Heart right ventricle (tissue), 16 donors: ENCODE results near the gene KCNQ1. TPM values are rescaled to one million over a fixed set of nuclear protein-coding genes. Genes with fewer than 3 reads are reported as not detected.
A peak's percentile ranks its signal among the peaks of the same experiment; 100 is the strongest.

Experiments
- ATAC-seq, 8 donors: fragments of 200-7000 bp; cut with Tn5 transposase; one replicate each; pipeline ENCODE4 v1.9.1; 2020; ENCODE audit warnings: mild to moderate bottlenecking in 8 of 8, moderate library complexity in 8 of 8, moderate number of reproducible peaks in 1 of 8
- DNase-seq, 2 donors: peaks; one replicate each; pipeline ENCODE4 v3.0.0-alpha.2; 2020
- H3K27ac ChIP-seq, 10 donors: fragments of 200-600 bp; sonication (generic) in 2 of 10; one replicate each; pipeline versions ENCODE4 v1.5.0 to v1.8.0; 2020 to 2022; ENCODE audit warnings: mild to moderate bottlenecking in 3 of 10
- H3K27me3 ChIP-seq, 7 donors: fragments of 200-600 bp; one replicate each; pipeline ENCODE4 v1.8.0; 2021 to 2022; ENCODE audit warnings: mild to moderate bottlenecking in 2 of 7
- H3K36me3 ChIP-seq, 9 donors: fragments of 200-600 bp; sonication (generic) in 1 of 9; one replicate each; pipeline versions ENCODE4 v1.5.0 to v1.8.0; 2020 to 2022; ENCODE audit warnings: mild to moderate bottlenecking in 2 of 9
- H3K4me1 ChIP-seq, 9 donors: fragments of 200-600 bp; sonication (generic) in 1 of 9; one replicate each; pipeline versions ENCODE4 v1.5.0 to v1.8.0; 2020 to 2022; ENCODE audit warnings: mild to moderate bottlenecking in 4 of 9
- H3K4me3 ChIP-seq, 10 donors: fragments of 200-600 bp; sonication (generic) in 2 of 10; one replicate each; pipeline versions ENCODE4 v1.5.0 to v1.8.0; 2020 to 2022; ENCODE audit warnings: mild to moderate bottlenecking in 7 of 10, moderate library complexity in 2 of 10
- H3K9me3 ChIP-seq, 11 donors: fragments of 200-600 bp in 10 of 11; sonication (generic) in 2 of 11; one replicate each; pipeline versions ENCODE4 v1.5.0 to v1.8.0; 2013 to 2022; ENCODE audit warnings: mild to moderate bottlenecking in 2 of 11, control low read depth in 1 of 11, moderate library complexity in 1 of 11
- WGBS, 2 donors: extraction: QIAGEN DNeasy Blood & Tissue Kit; methylation state at CpG; one replicate each; pipeline ENCODE4 v1.1.7; 2013; ENCODE audit warnings: inconsistent platforms in 1 of 2; 5-methylcytosine and 5-hydroxymethylcytosine counted together
- intact Hi-C, 10 donors: fragments of 100-400 bp; cut with DNase I; formaldehyde crosslinking; loops; one replicate each; pipeline versions ENCODE4 v1.11.1 to v1.14.2; 2022
- polyA plus RNA-seq, 2 donors: library from polyadenylated mRNA; stranded (reverse); fragments of 200-250 nt; gene quantifications; one replicate each; pipeline ENCODE4 v1.2.3, GENCODE V29; 2013
- total RNA-seq, 10 donors: library from RNA; stranded (reverse); fragmentation: NEBNext Ultra II Directional in 3 of 10; extraction: Animal tissue kit (Norgen Biotek cat#: 25700) in 3 of 10; gene quantifications; one replicate each; pipeline versions ENCODE4 v1.2.1 to v1.2.4, GENCODE V29; 2021 to 2023
- TF ChIP-seq, protein P1 (sequence below), 9 donors: fragments of 200-600 bp; sonication (generic) in 2 of 9; IDR thresholded peaks; one replicate each; pipeline versions ENCODE4 v1.5.0 to v1.8.0; 2021 to 2022; ENCODE audit warnings: antibody characterized with exemption in 9 of 9, mild to moderate bottlenecking in 5 of 9, moderate library complexity in 1 of 9
- donor health status: Arrhythmogenic right ventricular cardiomyopathy.
- donor health status: ischemic (EF 13 %, LVEDD 7.1; RV severe dilation, severe dysfunction).
- donor health status: healthy with polysubstance abuse.
- donor health status: DM: no; HTN: yes; CAD: no.
- donor health status: DM: no; HTN: no; CAD: no.
- donor health status: ischemic (EF 25% LVEDD 6.9; RV normal size, moderate dysfunction).
- donor health status: ischemic (EF 25% LVEDD 5.7; RV mildly dilated, moderate dysfunction).
- donor health status: healthy.
- donor health status: DM: yes; HTN: yes; CAD: no.
- donor health status: Ischemic cardiomyopathy.
- donor health status: ischemic (EF 35%, LVEDD 5.7; RV mildly dilated, moderate dysfunction).
- donor health status: nonischemic (EF 11% LVEDD 7.7; RV severe dilation, severe dysfunction).
- donor health status: DM: yes; HTN: yes; CAD: no.
- donor health status: PGD.
- donor health status: ischemic (EF 29% LVEDD 5.4; RV normal size, mild dysfunction).
- donor health status: nonischemic (EF 23%, LVEDD 6.1; RV moderate dilation, normal function).

KCNQ1 gene
- total and polyA plus RNA-seq, 12 donors, result 19.9 to 48.2 (median 33.7) TPM

DNA sequence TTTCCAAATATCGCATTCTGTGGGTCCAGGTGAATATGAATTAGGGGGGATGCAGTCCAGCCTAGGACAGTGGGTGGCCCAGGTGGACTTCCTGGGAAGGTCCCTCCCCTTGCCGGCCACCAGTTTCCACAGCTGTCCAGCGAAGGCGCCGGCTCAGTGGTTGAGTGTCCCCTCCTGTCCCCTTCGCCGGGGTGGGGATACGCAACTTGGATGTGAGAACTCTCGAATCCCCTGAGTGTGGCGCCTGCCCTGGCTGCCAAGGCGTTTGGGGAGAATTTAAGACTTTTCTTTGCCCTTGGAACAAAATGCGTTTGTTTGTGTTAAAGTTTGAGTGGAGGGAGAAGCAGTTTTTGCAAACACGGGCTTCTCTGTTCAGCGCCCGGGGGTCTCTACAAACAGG, 131.3 kb downstream of the KCNQ1 start:
- DNase-seq, result peak in 1 of 2 donors; percentile 9
- Histone ChIP-seq H3K4me1 (peaks cover 0 to 24% (median 9%) of the 10 kb centered on the region in 9 donors), H3K27me3 (no peaks in the 10 kb centered on the region), H3K36me3 (peaks cover 0 to 4% (median 0%) of the 10 kb centered on the region in 9 donors), H3K9me3 (no peaks in the 10 kb centered on the region), H3K4me3 (no peak overlapping the region), H3K27ac (no peak overlapping the region)
- ATAC-seq, result no peak
- TF ChIP-seq, protein P1, sequence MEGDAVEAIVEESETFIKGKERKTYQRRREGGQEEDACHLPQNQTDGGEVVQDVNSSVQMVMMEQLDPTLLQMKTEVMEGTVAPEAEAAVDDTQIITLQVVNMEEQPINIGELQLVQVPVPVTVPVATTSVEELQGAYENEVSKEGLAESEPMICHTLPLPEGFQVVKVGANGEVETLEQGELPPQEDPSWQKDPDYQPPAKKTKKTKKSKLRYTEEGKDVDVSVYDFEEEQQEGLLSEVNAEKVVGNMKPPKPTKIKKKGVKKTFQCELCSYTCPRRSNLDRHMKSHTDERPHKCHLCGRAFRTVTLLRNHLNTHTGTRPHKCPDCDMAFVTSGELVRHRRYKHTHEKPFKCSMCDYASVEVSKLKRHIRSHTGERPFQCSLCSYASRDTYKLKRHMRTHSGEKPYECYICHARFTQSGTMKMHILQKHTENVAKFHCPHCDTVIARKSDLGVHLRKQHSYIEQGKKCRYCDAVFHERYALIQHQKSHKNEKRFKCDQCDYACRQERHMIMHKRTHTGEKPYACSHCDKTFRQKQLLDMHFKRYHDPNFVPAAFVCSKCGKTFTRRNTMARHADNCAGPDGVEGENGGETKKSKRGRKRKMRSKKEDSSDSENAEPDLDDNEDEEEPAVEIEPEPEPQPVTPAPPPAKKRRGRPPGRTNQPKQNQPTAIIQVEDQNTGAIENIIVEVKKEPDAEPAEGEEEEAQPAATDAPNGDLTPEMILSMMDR (IDR thresholded peaks at IDR 0.05), result no peak
- 94% methylated on average over 15 of the region's 15 CpGs for WGBS, 2 donors
- intact Hi-C loops, result no loop called here

- ATAC-seq, result no peak
- WGBS, 2 donors, result 86 to 94% methylated on average over 15 of the region's 15 CpGs
Measured at GRCh38 chr11:2576549-2576948, 131.7 kb downstream of the KCNQ1 start.

DNA sequence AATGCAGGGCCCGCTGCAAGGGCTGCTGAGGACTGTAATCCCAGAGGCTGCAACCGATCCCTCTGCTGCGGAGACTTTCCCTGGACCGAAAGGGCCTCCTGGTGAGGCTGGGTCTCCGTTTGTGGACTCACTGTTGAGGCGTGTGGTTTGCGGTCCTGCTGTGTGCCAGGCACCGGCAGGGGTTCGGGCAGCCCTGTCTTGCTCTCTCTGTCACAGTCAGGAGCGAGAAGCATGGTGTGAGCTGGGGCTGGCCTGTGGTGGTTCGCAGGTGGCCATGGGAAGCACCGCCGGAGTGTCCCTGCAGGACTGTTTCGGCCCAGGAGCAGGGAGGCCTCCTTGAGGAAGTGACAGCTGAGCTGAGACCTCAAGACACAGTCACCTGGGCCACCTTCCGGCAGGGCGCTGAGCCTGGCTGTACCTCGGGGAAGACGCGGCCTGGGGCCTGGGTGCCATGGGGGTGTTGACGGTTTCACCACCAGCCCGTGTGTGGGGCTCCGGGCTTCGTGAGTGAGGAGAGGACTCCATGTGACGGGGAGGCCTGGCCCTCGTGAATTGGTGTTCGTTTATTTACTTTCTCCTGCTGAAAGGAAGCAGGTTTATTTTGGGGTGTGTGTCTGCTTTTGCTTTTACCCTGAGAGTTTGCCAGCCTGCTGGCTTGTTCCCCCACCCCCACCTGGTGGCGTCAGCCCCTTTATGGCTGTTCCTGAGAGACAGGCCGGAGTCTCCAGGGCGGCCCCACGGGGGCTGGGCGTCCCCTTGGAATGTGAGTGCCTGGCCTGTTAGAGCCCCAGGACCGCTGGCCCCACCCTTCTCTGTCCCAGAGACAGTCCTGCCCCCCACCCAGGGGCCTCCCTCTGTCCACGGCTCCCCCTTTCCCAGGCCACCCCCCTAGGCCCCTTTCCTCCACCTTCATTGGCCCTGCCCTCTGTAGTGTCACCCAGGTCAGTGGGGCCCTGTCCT, 132.5 kb downstream of the KCNQ1 start:
- intact Hi-C loops, result no loop called here
- no peaks in the 10 kb centered on the region for H3K9me3 ChIP-seq
- peaks cover 0 to 30% (median 11%) of the 10 kb centered on the region in 9 donors for H3K4me1 ChIP-seq
- peaks cover 0 to 4% (median 0%) of the 10 kb centered on the region in 9 donors for H3K36me3 ChIP-seq
- H3K27ac ChIP-seq, result no peak overlapping the region
- no peaks in the 10 kb centered on the region for H3K27me3 ChIP-seq
- WGBS, 2 donors, result 83 to 88% methylated on average over 33 of the region's 33 CpGs
- ATAC-seq, result peak in 1 of 8 donors; percentile 6
- no peak overlapping the region for H3K4me3 ChIP-seq
- TF ChIP-seq, protein P1 (IDR thresholded peaks at IDR 0.05), result no peak
- DNase-seq, result peak in 1 of 2 donors; percentile 11

More at GRCh38 chr11:2576549-2576948, 131.7 kb downstream of the KCNQ1 start:
- intact Hi-C loops, result no loop called here
- Histone ChIP-seq H3K9me3 (no peaks in the 10 kb centered on the region), H3K27me3 (no peaks in the 10 kb centered on the region), H3K36me3 (peaks cover 0 to 4% (median 0%) of the 10 kb centered on the region in 9 donors), H3K4me1 (peaks cover 0 to 24% (median 9%) of the 10 kb centered on the region in 9 donors), H3K4me3 (no peak overlapping the region), H3K27ac (no peak overlapping the region)
- TF ChIP-seq, protein P1 (IDR thresholded peaks at IDR 0.05), result no peak
- DNase-seq, result peak in 1 of 2 donors; percentile 5

DNA sequence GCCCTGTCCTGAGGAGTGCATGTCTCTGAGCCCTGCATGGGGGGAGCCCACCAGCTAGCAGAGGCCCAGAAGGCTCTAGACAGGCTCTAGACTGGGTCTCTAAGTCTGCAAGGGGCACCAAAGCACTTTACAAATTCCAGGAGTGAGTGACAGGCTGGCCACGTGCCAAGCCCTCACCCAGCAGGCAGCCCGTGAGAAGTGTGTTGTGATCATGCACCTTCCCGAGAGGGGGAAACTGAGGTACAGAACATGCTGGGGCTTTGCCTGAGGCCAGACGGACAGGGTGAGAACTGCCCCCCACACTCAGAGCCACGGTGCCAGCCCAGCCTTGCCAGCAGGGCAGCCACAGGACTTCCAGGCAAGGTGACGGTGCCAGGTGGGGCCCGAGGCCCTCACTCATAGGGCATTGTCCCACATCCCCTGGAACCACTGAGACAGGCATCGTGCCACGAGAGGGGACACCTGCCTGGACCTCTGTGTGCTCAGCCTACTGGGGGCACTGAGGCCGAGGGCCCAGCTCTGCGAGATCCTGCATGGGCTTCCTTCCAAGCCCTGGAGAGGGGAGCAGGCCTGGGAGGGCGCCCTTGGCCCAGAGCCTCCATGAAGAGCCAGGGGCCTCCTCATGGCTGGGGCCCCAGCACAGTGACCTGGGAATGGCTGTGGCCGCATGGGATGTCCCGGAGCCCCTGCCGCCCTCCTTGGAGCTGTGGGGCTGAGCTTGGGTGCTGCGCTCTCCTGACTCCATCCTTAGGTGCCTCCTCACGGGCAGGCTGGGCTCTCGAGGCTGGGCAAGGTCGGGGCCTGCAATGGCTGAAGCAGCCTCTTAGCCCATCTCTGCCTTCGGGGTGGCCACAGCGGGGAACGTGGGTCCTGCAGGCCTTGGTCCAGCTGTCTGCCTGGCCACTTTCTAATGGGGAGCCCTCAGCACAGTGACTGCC, 133.5 kb downstream of the KCNQ1 start:
- H3K36me3 ChIP-seq, result peaks cover 0 to 4% (median 0%) of the 10 kb centered on the region in 9 donors
- TF ChIP-seq, protein P1 (IDR thresholded peaks at IDR 0.05), result no peak
- peak in 1 of 2 donors; percentile 14 for DNase-seq
- H3K4me1 ChIP-seq, result peaks cover 0 to 40% (median 16%) of the 10 kb centered on the region in 9 donors
- no peak overlapping the region for H3K27ac ChIP-seq
- intact Hi-C loops, result no loop called here
- no peaks in the 10 kb centered on the region for H3K27me3 ChIP-seq
- 78 to 85% methylated on average over 22 of the region's 22 CpGs for WGBS, 2 donors
- no peak overlapping the region for H3K4me3 ChIP-seq
- no peaks in the 10 kb centered on the region for H3K9me3 ChIP-seq
- peak in 5 of 8 donors; percentile 3 to 22 (median 9) for ATAC-seq
